Brain pericyte (primary cell): Measurements from ENCODE around the gene PITHD1.
"Not testable (repeated sequence)": the region's sequence is repeated elsewhere in the genome, so short reads cannot be mapped to it uniquely, and the experiment has no call there.

ENCODE experiments used
- DNase-seq: peaks from one replicate; pipeline ENCODE4 v3.0.0-alpha.2; 2012; ENCODE audit warnings: low read depth, low spot score

Gene PITHD1

DNA sequence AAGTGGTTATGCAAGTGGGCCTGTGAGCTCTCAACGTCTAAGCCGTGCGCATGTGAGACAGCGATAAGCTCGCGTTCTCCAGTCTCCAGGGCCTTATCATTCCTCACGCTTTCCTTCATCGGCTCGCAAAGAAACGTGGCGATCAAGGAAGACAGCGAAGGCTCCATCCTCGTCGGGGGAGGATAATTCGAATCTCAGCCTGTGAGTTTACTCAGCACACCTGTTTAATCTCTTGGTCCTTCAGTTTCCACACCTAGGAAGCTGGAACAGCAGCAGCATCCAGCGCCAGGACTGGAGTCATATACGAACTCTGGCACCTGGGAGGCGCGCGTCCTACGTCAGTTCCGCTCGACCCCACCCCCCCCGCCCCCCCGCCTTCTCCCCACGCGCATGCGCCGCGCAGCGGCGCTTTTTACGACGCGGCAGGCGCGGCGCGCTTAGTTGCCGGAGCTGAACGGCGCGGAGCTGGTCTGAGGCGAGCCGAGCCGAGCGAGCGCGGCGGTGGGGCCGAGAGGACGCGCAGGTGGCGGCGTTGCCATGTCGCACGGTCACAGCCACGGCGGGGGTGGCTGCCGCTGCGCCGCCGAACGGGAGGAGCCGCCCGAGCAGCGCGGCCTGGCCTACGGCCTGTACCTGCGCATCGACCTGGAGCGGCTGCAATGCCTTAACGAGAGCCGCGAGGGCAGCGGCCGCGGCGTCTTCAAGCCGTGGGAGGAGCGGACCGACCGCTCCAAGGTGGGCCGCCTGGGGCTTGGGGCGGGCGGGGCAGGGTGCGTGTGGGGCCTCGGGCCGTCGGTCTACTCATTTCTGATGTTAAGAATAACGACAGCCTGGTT lies at the start of gene PITHD1:
Gene PITHD1 (plus strand): TSS at position 440 of the 836 bp plus-strand sequence. CDS start 98 bp downstream, at position 538.
- DNase-seq, result no peak

DNA sequence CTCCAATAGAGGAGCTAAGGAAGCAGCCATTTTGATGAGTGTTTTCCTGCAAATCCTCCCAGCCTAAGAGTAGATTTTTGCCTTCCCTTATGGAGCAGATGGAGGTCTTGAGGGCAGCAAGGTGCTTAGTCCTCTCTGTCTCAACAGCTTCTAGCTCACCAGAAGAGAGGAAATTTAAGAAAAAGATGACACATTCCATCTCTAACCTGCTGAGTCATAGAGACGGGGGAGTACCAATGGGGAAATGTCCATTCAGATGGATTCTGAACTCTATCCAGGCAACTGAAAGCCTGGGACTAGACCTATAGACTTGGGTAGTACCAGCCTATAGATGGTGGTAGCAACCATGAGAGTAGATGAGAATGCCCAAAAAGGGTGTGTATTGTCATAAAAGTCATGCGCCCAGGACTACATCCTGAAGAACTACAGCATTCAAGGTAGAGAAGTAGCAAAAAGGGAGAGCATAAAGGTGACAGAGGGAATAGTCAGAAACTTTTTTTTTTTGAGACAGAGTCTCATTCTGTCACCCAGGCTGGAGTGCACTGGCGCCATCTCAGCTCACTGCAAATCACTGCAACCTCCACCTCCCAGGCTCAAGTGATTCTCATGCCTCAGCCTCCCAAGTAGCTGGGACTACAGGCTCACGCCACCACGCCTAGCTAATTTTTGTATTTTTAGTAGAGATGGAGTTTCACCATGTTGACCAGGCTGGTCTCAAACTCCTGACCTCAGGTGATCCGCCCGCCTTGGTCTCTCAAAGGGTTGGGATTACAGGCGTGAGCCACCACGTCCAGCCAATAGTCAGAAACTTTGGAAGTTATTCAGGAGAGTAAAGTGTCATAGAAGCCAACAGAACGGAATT lies 45.6 kb upstream of the PITHD1 start:
- no peak for DNase-seq

DNA sequence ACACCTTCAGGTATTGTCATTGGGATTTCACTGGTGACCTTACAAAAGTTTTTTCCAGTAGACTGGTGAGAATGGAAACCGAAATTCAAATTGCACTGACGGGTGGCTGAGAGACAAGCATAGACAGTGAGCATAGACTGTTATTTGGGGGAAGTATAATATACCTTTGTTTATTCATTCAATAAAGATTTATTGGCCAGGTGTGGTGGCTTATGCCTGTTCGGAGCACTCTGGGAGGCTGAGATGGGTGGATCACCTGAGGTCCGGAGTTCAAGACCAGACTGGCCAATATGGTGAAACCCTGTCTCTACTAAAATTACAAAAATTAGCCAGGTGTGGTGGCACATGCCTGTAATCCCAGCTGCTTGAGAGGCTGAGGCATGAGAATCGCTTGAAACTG lies 44.9 kb upstream of the PITHD1 start:
- not testable (repeated sequence) for DNase-seq

DNA sequence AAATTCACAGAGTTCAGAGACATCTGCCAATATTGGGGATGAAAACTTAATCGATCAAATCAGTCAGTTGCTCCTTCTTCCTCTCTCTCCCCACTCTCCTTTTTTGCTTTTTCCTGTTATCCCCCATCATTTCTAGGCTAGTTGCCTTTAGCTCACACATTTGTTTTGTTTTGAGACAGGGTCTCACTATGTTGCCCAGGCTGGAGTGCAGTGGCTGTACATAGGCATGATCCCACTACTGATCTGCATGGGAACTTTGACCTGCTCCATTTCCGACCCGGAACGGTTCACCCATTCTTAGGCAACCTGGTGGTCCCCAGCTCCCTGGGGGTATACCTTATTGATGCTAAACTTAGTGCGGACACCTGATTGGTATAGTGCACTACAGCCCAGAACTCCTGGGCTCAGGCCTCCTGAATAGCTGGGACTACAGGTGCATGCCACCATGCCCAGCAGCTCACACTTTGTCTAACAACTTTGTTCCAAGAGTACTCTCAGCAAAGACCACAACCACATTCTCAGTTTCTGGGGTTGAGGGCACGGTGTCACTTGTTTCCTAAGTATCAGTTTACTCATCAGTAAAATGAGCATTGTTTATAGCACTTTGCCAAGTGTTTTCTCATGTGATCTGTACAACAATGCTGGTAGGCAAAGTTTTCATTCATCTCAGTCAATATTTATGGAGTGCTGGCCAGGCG lies 41.6 kb upstream of the PITHD1 start:
- no peak for DNase-seq

- DNase-seq, result no peak
These were observed 36.6 kb upstream of the PITHD1 start for GRCh38 chr1:23741609-23742008.

DNA sequence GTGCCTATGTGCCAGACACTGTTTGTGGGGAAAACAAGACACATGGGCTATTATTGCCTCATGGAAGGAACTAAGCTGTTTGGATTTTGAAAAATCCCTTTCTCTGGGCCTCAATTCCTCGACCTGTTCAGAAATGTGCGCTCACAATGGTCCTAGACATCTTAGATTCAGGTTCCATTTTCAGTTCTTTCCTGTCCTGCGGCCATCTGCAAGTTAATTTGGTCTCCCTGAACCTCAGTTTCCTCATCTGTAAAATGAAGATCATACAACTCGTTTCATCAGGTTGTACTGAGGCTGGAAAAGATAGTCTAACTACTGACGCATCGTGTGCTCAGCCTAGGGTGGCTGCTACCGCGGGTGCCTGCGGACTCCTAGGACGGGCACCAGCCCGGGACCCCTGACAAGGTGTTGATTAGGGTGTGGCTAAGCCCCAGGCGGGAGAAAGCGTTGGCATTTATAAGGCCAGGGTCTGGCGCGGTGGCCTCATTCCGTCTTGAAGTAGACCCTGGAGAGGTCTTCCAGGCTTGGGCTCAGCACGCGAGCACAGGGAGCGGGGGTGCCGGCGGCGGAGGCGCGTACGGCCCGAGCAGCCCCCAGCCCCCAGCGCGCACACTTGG lies 35.4 kb upstream of the PITHD1 start:
- no peak for DNase-seq

GRCh38 chr1:23743287-23744152 lies 34.7 kb upstream of the PITHD1 start, which contains the start of gene ELOA:
ELOA (plus strand) TSS chr1:23743471; CDS start chr1:23743504, 33 bp downstream.
- DNase-seq, result no peak

- no peak for DNase-seq
These were observed 32.7 kb upstream of the PITHD1 start for GRCh38 chr1:23745515-23745914.

DNA sequence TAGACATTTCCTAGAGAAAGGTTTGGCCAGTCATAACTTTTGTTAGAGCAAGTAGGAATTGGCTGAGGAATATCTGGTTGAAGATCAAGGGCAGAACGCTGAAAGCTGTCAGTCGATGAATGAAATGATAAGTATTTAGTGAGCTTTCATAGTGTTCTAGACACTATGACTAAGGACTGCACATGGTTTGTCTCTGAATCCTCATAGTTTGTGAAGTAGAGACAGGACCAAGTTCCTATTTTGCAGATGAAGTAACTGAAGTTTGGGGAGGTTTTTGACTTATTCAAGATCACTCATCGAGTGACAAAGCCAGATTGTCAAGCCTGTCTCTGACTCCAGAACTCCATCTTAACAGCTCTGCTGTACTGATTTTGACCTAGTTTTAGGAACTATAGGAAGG lies 30.2 kb upstream of the PITHD1 start:
- DNase-seq, result no peak

DNA sequence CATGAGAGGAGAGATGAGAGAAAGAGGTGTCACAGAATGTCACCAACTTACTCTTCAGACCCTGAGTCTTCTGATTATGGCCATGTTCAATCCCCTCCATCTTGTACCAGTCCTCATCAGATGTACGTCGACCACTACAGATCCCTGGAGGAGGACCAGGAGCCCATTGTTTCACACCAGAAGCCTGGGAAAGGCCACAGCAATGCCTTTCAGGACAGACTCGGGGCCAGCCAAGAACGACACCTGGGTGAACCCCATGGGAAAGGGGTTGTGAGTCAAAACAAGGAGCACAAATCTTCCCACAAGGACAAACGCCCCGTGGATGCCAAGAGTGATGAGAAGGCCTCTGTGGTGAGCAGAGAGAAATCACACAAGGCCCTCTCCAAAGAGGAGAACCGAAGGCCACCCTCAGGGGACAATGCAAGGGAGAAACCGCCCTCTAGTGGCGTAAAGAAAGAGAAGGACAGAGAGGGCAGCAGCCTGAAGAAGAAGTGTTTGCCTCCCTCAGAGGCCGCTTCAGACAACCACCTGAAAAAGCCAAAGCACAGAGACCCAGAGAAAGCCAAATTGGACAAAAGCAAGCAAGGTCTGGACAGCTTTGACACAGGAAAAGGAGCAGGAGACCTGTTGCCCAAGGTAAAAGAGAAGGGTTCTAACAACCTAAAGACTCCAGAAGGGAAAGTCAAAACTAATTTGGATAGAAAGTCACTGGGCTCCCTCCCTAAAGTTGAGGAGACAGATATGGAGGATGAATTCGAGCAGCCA lies 27.0 kb upstream of the PITHD1 start:
- DNase-seq, result no peak

GRCh38 chr1:23751815-23752200 lies 26.4 kb upstream of the PITHD1 start:
- DNase-seq, result no peak

- no peak for DNase-seq
These were observed 25.3 kb upstream of the PITHD1 start for GRCh38 chr1:23752909-23753308.

DNA sequence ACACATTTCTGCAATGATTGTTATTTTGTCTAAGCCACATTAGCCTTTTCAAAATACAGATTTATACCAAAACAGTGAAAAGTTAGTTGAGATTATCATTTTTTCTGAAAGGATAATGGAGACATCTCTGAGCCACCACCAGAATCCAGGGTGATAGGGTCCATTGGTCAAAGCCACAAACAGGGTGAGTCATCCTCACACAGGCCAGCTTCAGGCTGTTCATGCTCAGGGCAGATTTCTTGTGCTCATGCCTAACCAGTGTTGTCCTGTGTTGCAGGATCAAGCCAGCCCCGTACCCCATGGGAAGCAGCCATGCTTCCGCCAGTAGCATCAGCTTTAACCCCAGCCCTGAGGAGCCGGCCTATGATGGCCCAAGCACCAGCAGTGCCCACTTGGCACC lies 21.5 kb upstream of the PITHD1 start:
- no peak for DNase-seq

- no peak for DNase-seq
These were observed 20.4 kb upstream of the PITHD1 start for GRCh38 chr1:23757812-23758211.

GRCh38 chr1:23759277-23759676 lies 18.9 kb upstream of the PITHD1 start:
- DNase-seq, result no peak

DNA sequence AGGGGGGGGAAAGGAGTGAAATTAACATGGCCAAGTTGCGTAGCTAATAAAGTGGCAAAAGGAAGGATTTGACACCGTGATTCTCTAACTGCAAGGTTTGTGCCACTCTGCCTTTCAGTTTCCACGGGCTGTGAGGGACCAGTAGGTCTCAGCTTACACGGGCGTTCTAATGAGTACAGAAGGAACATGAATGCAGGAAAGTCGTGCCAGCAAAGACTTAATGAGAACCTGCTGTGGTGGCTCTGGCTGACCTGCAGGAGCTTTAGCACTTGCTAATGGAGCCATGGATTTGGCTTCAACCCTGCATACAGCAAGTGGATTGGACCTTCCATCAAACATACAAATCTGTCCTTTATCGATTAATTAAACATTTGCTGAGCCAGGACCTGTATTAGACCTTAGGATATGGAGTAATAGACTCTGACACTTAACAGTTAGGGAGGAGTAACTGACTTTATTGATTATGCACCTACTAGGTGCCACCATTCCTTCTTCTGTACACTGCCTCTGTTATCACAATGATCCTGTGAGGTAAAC lies 15.1 kb upstream of the PITHD1 start:
- no peak for DNase-seq

- no peak for DNase-seq
These were observed 9.5 kb upstream of the PITHD1 start for GRCh38 chr1:23768733-23769132.

- peak; percentile 41 for DNase-seq
These were observed 6.0 kb upstream of the PITHD1 start for GRCh38 chr1:23772049-23772853.

GRCh38 chr1:23772854-23773242 lies 5.4 kb upstream of the PITHD1 start:
- DNase-seq, result no peak
